ENCODE measurements around the gene PRM1.
"Not testable (repeated sequence)": the region's sequence is repeated elsewhere in the genome, so short reads cannot be mapped to it uniquely, and the experiment has no call there.

PRM1 gene

DNA sequence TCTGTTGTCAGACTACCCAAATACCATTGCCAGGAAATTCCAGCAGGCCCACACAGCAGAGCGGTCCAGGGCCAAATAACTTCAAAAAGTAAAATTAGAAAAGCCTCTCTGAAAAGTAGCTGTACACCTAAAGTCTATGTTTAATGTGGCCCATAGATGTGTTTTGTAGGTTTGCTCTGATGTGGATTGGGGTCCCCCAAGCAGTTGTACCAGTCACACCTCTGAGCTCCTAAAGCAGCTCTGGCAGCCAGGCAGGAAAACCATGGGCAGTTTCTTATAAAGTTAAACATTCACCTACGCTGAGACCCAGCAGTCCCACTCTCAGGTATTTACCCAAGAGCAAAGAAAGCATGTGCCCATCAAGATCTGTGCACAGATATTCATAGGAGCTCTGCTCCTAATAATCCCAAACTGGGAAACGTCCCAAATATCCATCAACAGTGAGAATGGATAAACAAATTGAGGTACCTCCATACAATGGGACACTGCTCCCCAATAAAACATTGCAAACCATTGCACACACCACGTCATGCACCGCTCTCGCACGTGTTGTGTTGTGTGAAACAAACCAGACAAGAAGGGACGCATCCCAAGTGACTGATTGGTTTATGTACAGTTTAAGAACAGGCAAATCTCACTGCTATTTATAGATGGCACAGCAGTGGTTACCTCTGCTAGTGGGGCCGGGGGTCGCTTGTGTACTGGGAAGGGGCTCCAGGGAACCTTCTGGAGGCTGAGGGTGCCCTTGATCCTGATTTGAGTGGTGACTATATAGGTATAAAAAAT is 15.8 kb upstream of the PRM1 start:
- no peak for DNase-seq

DNA sequence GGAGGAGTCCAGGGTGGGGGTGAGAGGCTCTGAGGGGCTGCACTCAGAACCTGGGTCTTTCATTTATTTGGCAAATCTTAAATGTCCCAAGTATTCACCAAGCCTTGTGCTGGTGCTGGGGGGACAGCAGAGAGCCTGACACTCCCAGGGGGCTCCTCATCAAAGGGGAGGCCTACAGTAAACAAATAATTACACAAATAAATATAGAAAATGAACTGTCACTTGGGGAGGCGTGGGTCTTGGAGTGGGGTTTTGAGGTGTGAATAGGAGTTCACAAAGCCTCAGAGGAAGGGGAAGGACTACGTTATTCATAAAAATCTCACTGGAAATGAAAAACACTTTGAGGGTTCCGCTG is 15.2 kb upstream of the PRM1 start:
- DNase-seq, result no peak

DNA sequence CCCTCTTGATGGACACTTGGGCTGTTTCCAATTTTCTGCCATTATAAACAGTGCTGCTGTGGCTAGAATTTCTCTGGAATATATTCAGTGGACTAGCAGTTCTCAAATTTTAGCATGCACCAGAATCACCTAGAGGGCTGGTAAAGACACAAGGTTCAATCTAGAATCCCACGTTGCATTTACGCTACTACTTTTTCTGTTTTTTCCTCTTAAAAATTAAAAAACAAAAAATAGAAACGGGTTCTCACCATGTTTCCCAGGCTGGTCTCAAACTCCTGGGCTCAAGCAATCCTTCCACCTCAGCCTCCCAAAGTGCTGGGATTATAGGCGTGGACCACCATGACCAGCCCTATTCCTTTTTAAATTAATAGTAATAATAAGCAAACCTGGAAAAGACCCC is 14.5 kb upstream of the PRM1 start:
- DNase-seq, result no peak

DNA sequence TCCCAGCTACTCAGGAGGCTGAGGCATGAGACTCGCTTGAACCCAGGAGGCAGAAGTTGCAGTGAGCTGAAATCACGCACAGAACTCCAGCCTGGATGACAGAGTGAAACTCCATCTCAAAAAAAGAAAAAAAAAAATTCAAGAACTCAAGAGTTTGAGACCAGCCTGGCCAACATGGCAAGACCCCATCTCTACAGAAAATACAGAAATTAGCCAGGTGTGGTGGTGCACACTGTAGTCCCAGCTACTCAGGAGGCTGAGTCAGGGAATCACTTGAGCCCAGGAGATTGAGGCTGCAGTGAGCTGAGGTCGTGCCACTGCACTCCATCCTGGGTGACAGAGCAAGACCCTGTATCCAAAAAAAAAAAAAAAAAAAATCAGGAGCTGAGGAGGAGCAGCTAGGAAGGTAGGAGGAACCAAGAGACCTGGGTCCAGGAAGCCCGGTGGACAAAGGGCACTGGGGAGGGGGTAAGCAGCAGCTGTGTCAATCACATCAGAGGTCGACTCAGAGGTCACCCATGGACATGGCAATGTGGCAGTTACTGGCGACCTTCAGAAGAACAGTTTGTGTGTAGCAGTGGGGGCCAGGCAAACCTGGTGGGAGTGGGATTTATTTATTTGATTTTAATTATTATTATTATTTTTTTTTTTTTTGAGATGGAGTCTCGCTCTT is 11.1 kb upstream of the PRM1 start:
- DNase-seq, result no peak

DNA sequence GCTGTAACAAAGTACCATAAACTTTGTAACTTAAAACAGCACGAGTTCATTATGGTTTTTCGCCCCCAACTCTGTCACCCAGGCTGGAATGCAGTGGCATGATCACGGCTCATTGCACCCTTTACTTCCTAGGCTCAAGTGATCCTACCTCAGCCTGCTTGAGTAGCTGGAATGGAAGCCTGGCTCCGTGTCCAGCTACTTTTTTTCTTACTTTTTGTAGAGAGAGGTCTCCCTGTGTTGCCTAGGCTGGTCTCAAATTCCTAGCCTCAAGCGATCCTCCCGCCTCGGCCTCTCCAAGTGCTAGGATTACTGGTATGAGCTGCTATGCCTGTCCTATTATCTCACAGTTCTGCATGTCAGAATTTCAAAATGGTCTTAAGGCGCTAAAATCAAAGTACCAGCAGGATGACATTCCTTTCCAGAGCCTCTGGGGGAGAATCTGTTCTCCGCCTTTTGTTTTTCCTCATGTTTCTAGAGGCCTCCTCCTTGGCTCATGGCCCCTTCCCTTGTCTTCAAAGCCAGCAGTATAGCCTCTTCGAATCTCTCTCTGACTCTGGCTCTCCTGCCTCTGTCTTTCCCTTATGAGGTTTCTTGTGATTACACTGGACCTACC is 10.1 kb upstream of the PRM1 start:
- no peak for DNase-seq

DNA sequence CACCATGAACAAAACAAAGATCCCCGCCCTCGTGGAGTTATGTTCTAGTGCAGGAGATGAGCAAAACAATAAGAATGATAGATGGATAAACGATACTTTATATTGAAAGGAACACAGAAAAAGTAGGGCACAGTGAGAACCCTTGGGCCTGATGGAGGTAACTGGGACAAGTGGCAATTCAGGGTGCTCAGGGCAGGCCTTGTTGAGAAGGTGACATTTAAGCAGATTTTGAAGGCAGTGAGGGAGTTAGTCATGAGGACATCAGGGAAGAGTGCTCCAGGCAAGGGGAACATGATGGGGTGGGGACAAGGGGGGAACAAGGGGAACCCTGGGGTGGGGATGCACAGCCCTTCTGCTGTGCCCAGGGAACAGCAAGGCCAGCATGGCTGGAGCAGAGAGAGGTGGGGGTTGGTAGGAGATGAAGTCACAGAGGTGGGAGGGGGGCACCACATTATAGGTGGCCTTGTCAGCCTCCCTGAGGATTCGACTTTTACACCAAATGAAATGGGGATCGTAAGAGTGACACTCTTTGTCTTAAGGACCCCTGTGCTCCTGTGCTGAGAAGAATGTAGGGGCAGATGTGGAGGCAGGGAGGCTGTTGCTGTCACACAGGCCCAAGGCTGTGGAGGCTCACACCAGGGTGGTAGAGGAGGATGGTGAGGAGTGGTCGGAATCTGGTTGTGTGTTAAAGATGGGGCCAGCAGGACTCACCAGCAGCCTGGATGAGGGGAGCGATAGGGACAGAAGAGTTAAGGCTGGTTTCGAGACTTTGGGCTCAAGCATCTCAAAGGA is 9.2 kb upstream of the PRM1 start:
- DNase-seq, result no peak

DNA sequence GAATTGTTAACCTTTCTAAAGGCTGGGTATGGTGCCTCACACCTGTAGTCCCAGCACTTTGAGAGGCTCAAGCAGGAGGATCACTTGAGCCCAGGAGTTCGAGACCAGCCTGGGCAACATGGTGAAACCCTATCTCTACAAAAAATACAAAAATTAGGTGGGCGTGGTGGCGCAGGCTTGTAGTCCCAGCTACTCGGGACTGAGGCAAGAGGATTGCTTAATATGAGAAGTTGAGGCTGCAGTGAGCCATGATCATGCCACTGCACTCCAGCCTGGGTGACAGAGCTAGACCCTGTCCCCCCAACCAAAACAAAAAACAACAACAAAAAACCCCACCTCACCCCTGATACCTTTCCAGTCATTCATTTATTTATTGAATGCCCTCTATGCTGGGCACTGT is 8.6 kb upstream of the PRM1 start:
- DNase-seq, result not testable (repeated sequence)

DNA sequence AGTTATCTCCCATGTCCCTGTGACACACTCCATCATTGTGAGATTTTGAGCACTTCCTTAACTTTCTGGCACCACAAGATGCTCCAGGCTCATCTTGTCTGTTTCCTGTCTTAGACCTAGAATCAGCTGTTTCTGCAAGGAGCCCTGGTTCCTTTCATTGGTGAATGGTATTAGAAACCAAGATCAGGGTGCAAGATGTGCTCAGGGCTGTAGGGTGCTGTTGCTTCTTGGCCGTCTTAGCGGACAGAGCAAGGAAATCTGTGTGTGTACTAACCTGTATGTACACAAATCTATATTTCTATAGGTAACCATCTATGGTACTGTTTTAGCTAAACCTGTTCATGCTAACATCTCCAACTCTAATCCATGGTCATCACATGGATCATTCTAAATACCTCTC is 8.1 kb upstream of the PRM1 start:
- no peak for DNase-seq

DNA sequence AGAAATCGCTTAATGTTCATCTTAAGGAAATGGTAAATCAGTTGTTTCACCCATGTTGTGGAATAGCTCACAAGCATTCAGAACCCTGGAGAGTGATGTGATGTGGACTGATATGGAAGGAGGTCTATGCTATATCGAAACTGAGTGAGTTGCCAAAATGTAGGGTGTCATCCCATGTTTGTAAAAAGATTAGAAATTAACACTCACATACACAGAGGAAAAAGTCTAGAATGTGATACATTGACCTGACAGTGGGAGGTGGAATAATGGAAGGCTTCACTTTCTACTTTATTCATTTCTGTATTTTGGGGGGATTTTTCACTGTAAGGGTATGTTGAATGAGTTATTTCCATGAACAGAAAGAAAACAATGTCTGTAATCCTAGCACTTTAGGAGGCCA is 4.7 kb upstream of the PRM1 start:
- no peak for DNase-seq

DNA sequence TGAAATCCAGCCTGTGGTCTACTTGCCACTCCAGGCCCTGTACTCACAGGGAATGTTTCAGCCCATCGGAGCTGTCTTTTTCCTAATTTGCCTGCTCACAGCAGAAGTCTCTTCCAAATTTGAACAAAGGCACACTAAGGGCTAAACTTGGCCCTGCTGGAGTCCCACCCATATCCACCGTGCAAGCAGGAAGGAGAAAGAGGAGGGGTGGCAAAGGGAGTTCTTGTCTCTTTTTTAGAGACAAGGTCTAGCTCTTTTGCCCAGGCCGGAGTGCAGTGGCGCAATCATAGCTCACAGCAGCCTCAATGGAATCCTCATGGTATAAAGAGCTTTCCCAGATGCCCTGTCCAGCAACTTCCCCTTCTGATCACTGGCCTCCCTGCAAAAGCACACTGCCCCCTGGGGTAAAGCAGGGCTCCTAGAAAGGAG is 2.7 kb upstream of the PRM1 start:
- no peak for DNase-seq

DNA sequence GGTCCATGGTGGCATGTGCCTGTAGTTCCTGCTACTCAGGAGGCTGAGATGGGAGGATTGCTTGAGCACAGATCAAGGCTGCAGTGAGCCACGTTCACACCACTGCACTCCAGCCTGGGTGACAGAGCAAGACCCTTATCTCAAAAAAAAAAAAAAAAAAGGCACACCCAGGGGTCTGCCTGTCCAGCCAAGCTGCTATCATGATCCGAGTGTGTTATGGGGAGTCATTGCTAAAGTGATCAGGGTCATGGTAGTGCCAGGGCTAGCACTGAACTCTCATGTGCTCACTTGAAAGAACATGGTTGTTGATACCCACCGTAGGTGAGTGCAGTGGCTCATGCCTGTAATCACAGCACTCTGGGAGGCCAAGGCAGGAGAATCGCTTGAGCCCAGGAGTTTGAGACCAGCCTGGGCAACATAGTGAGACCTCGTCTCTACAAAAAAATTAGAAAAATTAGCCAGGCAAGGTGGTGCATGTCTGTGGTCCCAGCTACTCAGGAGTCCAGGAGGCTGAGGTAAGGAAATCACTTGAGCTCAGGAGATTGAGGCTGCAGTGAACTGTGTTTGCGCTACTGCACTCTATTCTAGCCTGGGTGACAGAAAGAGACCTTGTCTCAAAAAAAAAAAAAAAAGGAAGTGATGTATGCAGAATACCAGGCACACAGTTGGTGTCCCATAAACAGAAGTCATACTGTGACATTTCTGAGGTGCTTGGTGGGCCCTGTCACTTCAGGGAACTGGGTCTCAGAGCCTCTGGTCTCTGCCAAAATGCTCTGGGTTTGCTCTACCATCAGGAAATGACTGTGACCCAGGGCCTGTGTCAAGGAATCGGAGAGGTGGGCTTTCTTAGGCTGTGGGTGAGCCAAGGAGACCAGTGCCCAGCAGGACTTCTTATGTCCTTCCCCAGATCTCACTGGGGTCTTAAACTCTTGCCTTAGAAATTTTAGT is 2.2 kb downstream of the PRM1 start:
- no peak for DNase-seq

DNA sequence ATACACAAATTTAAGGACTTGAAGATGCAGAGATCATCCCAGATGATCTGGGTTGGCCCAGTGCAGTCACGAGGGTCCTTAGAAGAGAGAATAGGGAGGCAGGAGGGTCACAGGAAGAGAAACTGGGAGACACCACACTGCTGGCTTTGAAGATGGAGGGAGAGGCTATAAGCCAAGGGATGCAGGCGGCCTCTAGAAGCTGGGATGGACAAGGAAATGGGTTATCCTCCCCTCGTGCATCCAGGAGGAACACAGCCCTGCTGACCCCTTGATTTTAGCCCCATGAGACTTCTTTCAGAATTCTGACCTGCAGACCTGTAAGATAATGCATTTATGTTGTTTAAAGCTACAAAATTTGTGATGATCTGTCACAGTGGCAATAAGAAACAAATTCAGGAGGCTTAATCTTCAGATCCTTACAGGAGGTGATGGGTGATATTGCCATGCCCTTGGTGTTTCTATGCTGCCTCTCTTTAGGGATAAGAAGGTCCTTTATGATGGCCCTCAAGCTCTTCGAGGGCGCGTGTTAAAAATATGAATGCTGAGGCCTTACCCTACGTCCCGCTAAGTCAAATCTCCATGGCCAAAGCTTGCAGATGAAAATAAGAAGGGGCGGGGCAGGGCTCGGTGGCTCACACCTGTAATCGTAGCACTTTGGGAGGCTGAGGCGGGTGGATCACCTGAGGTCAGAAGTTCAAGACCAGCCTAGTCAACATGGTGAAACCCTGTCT is 3.4 kb downstream of the PRM1 start:
- DNase-seq, result no peak

DNA sequence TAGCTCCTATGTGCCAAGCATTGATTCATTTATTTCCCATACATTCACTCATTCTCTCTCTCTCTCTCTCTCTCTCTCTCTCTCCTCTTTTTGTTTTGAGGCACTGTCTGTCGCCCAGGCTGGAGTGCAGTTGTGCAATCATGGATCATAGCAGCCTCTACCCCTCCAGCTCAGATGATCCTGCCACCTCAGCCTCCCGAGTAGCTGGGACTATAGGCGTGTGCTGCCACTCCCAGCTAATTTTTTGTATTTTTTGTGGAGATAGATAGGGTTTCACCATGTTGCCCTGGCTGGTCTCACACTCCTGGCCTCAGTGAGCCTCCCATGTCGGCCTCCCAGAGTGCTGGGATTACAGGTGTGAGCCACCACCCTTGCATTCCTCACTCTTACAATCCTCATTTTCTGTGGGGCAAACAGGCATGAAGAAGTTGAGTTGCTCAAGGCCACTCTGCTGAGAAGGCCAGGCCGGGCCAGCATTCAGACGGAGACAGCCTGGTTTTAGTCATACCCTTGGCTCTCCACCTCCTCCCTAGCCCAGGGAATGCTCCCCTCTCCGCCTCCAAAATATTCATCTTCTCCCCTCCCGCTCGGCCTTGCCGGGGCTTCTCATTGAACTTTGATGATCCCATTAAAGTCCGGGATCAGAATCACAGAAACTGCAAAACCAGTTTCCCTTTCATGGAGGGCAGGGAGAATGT is 4.1 kb downstream of the PRM1 start:
- DNase-seq, result no peak

DNA sequence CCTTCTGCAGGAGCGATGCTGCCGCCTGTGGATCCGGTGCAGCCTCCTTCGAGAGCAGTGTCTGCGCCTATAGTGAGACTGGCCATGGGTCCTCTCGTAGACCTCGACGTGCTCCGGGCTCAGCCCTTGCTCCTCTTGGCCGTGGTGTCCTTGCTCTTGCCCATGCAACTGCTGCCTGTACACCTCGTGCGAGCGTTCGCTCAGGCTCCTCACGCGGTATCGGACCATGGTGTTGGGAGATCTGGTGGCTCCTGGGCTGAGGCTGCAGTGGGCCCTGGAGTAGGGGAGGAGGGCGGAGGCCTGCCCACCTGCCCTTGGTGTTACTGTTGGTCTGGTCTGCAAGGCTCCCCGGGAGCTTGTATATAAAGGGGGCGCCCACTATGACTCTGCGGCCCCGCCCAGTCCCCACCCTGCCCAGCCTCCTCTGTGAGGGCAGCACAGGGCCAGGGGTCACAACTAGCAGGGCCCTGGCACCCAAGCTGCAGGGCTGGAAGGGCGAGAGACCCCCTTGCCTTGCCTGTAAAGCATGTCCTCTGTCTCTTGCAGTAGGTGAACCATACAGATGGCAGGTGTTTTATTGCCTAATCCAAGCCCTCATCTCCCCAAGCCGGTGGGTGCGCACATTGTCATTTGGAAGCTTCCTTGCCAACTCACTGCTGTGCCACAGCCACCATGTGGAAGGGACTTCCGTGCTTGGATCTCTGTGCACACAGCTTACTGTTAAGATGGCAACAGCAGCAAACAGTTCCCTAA is 4.8 kb downstream of the PRM1 start, which contains the start of gene PRM2:
Gene PRM2 (minus strand): TSS at position 338 of the 753 bp plus-strand sequence. CDS start 110 bp downstream, at position 228.
- DNase-seq, result no peak

DNA sequence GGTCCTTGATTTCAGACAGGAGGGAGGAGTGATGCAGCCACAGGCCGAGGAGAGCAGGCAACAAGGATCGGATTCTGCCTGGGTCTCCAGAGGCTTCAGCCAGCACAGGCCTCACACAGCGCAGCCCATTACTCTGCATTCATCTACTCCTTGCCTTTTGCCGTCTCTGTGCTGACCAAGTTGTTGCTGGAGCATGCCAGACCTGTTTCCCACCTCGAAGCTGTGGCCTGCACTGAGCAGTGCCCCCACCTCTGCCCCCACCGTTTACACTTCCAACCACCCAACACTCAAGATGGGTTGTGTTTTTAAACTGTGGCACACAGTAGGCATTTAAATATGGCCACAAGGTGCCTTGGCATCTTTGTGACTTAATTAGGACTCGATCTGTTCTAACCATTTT is 6.2 kb downstream of the PRM1 start:
- DNase-seq, result no peak

DNA sequence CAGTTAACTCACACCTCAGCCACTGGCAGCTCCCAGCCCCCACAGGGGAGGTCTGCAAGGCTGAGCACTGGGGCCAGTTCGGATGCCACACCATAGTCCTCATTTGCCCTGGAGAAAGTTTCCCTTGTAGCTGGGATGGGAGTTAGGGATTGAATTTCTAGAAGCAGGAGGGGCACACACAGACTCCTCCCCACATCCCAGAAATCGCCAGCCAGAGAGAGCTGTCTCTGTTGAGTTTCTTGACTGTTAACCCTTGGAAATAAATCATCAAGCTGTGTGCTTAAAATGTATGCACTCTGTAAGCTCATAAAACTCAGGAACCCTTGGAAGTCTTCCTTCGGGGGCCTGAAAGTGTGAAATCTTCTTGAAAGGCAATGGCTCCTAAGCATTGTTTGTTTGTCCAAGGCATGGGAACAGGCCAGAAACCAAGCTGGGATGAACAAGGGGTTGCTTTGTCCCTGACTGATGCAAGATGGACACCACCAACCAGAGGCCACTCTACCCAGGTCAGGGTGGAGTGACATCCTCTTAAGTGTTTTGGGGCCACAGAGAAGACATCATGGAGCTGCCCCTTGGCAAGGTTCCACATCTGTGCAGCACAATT is 7.3 kb downstream of the PRM1 start:
- no peak for DNase-seq

DNA sequence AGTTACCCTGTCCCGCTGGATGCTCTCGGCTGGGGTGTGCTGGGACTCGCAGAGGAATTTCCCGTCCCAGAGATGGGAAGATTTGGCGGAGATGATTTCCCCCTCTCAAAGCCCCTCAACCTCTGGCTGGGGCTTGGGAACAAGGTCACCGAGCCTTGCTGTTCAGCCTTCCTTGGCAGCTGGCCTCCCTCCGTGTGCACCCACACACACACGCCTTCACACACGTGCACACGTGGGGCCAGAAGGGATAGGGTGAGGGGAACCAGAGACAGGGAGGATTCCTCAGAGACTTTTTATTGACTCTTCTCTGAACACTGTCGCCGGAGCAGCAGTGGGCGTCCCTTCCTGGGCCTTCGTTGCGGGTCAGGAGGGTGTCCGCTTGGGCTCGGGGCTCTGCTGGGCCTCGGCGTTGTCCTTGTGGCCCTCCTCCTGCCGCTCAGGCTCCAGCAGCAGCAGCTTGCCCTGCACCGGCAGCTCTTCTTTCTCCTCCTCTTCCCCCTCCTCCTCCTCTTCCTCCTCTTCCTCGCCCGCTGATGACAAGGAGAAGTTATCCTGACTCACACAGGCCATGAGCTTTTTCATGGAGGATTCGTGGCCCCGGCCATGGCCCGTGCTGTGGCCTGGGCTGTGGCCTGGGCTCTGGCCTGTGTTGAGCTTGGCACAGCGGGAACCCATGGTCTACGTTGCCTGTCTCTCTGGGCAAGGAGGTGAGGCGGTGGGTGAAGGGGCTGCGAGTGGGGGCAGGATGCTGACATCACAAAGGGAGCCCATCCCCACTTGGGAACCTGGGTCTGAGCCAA is 8.0 kb downstream of the PRM1 start, which contains the start of gene PRM3:
Gene PRM3 (minus strand): TSS at position 709 of the 800 bp plus-strand sequence. CDS start 34 bp downstream, at position 675.
- no peak for DNase-seq

DNA sequence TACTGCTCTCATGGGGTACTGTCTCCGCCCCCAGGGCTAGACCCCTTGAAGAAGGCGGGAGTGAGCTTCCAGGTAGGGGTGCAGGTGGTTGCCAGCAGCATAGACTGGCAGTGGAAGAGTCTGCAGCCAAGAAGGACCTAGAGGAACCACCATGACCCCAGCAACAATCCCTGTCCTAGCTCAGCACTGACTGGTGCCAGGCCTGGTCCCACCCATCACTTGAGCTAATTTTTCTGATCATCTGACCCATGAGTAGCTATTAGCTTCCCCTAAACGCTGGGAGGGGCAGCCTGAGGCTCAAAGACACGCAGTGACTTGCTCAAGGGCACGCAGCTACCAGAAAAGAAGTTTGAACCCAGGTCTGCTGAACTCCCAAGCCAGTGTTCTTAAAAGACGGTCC is 8.6 kb downstream of the PRM1 start:
- no peak for DNase-seq

DNA sequence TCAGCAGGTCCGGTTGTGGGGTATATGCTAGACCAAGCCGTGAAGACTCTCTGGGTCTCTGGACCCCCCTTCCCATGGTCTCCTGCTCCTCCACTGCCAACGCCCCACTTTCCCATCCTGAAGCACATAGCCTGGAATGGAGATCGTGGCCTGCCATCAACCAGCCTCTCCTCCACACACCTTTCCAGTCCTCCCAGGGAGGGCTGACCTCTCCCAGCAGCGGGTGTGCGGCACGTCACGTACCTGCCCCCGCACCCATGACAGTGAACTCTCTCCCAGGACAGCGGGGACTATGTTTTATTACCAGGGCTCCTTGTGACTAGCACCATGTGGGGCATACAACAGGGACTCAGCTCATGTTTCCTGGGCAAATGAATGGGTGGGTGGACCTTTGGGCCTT is 9.5 kb downstream of the PRM1 start:
- DNase-seq, result no peak
